G401 (cell line): ENCODE results near the gene B4GAT1. TPM values are rescaled to one million over a fixed set of nuclear protein-coding genes. Genes with fewer than 3 reads are reported as not detected.
"Not testable (repeated sequence)": the region's sequence is repeated elsewhere in the genome, so short reads cannot be mapped to it uniquely, and the experiment has no call there.

Source experiments
- DNase-seq: peaks from one replicate; pipeline ENCODE4 v3.0.0-alpha.2; 2015; ENCODE audit warnings: low spot score
- in situ Hi-C: cut with HindIII; loops from 2 replicates; pipeline ENCODE4 v1.10.0; 2016; ENCODE audit warnings: low sequenced_read_pairs, mixed read lengths
- total RNA-seq: library from RNA; depleted of rRNA; stranded (reverse); fragments of >200 nt; shearing (Covaris generic); gene quantifications from 2 replicates; pipeline ENCODE4 v1.2.3, GENCODE V29; 2014

The B4GAT1 gene
- total RNA-seq, 1 experiment from 2014 or later, result 22.2 TPM

DNA sequence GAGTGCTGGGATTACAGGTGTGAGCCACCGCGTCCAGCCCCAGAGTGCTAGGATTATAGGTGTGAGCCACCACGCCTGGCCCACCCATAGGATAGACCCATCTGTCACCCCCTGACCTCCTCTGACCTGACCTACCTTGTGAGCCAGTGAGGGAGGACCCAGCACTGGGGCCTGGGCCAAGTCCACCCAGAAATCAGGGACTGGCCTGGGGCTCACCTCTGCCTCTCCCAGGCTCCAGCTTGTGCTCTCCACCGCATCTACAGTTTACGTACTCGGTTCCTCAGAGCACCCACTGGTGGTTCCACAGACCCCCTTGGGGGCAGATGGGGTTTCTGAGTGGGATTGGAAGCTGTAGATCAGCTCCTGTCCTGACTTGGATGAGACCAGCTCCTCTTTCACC lies 17.7 kb upstream of the B4GAT1 start:
- no peak for DNase-seq
- in situ Hi-C loops, result no loop called here

DNA sequence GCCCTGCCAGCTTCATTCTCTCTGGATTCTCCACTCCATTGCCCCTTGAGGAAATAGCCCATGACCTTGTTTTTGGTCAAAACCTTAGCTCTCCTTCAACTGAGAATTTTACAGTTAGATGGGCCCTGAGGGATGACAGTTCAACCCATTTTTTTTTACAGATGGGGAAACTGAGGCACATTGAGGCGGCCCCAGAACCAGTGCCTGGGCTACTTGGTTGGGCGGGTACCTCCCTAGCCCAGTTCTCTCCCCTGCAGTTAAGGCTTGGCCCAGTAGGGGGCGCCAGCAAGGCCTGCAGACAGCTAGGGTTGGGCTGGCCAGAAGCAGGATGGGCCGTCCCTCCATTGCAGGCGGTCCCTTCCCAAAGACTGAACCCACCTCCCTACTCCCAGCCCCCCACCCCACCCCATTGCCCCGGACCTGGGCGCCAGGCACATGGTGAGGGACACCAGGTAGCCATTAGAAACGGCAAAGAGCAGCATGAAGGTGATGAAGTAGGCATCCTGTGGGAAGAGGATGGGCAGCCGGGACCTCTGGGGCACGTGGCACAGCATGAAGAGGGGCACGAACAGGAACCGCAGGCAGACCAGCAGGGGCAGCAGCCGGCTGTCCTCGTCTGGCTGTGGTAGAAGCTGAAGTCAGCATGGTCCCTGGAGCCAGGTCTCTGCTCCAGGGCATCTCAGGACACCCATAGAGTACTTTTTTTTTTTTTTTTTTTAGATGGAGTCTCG lies 16.5 kb upstream of the B4GAT1 start:
- DNase-seq, result peak; percentile 35
- in situ Hi-C loops, result no loop called here

DNA sequence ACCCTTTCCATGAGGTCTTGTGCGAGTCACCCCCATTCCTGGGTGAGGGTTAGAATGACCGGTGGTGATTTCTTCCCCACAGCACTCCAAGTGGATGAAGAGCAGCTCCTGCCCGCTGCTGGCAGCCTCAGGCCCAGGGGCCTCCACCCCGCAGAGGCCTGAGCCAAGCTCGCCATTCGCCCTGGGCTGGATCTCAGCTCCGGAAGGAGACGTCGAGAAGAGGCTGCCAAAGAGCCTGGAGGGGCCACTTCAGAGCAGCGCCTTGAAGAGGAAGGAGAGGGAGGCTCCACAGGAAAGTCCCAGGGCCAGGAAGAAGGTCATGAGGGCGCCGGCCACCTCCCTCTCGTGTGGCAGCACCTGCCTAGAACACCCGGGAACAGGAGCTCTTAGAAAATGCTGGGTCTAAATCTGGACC lies 15.8 kb upstream of the B4GAT1 start:
- in situ Hi-C loops, result no loop called here
- DNase-seq, result no peak

DNA sequence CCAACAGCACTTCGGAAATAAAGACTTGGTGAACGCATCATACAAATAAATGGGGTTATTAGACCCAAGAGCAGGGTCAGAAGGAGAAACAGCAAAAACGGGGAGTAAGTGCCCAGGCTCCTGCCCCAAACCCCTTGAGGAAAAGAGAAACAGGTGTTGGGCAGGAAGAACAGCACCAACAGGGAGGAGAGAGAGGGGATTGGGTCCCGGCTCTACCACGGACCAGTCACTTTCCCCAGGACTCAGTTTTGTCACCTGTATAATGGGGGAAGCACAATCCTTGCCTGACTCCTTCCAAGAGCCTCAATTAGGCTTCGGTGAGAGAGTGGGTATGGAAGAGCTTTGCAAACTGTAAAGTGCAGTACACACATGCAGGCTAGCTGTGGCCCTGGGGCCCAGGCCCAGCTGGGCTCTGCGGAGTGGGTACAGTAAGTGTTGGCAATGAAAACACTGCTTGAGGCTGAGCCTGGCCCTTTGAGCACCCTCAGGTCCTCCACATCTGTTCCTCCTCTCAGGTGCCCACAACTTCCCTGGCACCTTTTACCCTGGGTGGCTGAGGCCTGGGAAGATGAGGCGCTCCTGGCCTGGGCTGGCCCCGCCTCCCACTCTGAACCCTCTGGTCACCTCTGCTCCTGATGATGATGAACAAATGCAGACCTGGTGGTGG lies 15.2 kb upstream of the B4GAT1 start:
- in situ Hi-C loops, result no loop called here
- no peak for DNase-seq

DNA sequence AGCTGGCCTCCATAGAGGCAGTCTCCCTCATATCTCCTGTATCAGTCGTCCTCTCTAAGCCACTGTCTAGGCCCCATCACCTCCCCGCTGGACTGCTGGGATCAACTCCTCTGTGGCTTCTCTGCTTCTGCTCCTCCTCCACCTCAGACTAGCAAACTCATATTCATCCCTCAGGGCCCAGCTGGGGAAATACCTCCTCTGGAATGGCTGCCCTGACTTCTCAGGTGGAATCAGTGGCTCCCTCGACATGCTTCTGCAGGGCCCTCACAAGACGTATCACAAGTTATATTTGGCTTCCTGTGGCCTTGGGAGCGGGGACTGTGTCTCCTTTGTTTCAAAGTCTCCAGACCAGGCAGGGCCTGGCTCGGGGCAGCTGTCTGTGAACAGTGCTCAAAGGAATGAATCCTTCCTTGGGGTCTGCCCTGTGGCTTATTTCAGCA lies 14.1 kb upstream of the B4GAT1 start:
- in situ Hi-C loops, result no loop called here
- DNase-seq, result no peak

DNA sequence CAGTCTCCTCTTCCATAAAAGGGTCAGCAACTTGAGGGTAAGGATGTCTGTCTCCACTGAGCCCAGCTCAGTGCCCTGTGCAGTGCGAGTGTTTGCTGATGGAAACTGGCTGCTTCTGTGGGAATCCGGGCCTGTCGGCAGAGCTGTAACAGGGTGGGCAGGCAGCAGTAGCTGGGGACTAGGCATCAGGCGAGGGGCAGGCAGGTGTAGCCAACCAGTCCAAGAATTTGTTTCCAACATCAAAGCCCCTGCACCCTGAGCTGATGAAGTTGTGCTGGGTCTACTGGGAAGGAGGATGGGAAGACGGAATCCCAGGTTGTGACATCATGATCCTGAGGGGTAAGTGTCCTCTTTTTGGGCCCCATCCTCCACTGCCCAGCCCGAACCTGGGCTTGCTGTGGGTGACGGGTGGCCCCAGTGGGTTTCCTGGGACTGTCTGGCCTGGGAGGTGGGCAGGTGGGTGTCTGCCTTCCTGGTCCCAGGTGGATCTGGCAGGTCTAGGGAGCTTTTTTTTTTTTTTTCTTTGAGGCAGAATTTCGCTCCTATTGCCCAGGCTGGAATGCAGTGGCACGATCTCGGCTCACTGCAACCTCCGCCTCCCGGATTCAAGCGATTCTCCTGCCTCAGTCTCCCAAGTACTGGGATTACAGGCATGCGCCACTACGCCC lies 13.1 kb upstream of the B4GAT1 start:
- no peak for DNase-seq

DNA sequence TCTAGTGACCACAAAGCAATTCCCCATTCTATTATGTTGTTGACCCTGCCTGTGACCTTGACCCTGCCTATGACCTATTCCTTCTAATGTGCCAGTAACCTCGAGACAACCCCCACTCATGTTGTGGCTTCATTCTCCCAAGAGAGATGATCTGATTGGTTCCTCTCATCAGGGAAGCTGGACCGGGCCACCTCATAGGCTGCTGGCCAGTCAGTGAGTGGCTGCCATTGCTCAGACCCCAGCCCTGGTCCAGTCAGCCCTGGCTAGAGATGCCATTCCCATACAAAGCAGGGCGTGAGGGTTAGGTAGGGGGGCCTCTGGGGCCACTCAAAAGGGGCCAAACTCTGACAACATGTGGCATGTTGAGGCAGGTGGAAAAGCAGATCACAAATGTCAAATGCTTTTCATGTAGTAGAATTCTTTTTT lies 12.2 kb upstream of the B4GAT1 start:
- DNase-seq, result no peak
- in situ Hi-C loops, result no loop called here

More for the DNA sequence above, 13.1 kb upstream of the B4GAT1 start:
- in situ Hi-C loops, result no loop called here

DNA sequence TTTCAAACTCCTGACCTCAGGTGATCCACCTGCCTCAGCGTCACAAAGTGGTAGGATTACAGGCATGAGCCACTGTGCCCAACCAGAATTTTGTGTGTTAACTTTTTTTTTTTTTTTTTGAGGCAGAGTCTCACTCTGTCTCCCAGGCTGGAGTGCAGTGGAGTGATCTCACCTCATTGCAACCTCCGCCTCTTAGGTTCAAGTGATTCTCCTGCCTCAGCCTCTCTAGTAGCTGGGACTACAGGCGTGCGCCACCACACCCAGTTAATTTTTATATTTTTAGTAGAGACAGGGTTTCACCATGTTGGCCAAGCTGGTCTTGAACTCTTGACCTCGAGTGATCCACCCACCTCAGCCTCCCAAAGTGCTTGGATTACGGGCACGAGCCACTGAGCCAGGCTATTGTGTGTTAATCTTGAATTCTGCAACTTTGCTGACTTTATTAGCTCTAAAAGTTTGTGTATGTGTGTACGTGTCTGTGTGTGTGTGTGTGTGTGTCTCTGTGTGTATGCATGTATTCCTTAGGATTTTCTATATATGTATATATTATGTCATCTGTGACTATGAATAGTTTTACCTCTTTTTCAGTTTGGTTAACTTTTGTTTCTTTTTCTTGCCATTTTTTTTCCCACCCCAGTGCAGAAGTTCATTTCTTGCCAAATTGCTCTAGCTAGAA lies 3.3 kb upstream of the B4GAT1 start:
- DNase-seq, in situ Hi-C loops: not testable (repeated sequence)

DNA sequence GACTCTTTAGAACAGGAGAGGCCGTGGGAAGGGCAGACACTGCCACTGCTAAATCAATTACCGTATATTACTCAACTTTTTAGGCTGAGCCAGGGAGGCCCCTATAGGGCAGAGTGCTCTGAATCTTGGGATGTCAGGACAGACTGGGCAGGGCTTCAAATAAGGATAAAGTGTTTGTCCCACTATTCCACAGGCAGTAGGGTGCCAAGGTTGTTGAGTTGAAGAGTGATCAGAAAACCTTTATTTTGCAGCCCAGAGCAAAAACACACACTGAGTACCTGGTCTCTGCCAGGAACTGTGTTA lies 1.6 kb upstream of the B4GAT1 start:
- no peak for DNase-seq

DNA sequence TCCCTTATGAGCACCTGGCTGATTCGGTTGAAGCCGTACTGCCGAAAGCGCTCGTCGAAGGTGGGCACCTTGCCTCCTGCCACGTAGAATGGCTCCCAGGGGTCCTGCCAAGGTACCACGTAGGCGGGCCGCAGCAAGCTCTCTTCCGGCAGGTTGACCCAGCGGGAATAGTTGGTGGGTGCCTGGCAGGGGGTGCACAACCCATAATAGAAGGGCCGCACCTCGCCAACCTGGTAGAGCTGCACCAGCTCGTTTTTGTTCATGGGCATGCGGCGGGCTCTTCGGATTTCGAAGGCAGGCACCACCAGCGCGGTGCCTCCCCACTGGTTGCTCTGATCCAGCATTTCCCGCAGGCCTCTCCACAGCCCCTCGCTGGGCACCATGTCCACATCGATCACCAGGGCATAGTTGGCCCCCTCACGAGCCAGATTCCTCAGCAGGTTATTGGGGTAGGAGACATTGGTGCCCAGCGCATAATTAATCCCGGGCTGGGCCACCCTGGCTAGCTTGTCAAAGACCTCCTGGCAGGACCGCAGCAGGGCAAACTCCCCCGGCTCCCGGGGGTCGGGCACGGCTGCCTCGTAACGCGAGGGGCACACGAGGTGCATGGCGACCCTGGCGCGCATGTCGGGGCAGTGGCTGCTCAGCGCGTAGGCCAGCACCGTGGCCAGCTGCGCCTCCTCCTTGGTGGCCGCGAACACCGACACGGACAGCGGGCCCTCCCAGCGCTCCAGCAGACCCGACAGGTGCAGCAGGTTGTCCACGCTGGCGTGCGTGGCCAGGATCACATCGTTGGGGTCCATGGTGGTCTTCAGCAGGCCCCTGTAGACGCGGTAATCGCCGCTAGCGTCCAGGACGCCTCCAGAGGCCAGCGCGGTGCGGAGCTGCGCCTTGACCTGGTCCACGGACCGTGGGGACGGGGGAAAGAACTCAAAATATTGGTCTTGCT lies 679 bp downstream of the B4GAT1 start:
- peak; percentile 39 for DNase-seq
- in situ Hi-C loops, result no loop called here

More for the DNA sequence above, 1.6 kb upstream of the B4GAT1 start:
- in situ Hi-C loops, result no loop called here

DNA sequence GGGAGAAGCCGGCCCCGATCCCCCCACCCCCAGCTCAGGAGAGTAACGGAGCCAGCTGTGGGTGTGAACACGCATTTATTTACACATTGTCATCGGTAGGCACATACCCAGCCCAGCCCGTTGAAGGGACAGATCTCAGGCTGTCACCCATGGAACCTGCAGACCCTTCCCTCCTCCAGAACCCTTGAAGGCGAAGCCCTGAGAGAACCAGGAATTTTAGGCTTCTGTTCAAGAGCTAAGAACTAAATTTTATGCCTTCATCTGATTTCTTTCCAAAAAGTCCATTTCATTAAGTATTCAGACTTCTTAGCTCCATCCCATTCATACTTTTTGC lies 2.1 kb downstream of the B4GAT1 start:
- no peak for DNase-seq
- in situ Hi-C loops, result no loop called here

DNA sequence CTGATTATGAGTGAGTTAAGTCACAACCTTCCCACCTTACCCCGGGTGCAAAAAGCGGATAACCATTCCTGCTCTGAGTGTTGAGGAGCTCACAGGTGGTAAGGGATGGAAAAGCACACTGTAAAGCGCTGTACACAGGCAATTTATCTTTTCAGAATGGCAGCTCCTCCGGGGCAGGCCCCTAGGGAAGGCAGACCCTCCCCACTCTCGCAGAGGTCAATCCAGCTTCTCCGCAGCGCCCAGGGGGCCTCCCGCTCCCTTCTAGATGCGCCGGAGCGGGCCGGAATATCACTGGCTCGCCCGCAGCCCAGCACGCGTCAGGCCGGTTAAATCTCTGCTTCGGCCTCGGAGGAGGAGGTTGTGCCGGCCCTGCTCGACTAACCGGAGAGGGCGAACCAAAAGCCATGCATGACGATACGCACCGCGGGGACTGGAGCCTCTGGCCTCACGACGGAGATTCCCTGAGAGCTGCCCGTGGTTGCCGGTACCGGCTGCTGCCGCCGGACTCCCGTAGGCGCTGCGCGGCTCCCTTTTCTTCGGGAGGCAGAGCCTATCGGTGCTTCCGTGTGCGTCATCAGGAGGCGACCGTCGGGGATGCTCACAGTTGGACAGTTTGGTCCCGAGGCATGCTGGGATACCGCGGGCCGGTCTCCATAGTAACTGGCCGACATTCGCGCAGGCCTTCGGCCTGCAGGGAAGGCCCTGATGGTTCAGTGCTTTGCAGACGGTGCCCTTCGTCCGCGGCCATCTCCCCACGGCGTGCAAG lies 2.7 kb downstream of the B4GAT1 start, which contains the start of gene BRMS1:
BRMS1 (minus strand) TSS at position 555 of the 766 bp plus-strand sequence. CDS start 2,870 bp downstream, outside the sequence.
- peak; percentile 96 for DNase-seq
- in situ Hi-C loops, result no loop called here

DNA sequence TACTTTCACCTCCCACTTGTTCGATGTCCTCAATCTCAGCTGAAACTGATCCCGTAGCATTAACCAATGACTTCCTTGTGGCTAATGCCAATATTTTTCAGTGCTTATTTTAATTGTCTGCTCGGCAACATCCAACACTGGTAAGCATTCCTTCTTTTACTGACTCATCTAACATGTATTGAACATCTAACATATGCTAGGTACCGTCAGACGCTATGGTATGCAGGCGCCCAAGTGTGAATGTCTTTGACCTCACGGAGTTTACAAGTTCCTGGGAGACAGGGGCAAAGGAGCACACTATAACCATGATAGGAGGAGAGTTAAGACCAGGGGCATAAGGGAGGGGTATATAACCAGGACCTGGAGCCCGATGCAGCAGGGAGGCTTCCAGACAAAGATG lies 4.3 kb downstream of the B4GAT1 start:
- in situ Hi-C loops, result no loop called here
- no peak for DNase-seq

DNA sequence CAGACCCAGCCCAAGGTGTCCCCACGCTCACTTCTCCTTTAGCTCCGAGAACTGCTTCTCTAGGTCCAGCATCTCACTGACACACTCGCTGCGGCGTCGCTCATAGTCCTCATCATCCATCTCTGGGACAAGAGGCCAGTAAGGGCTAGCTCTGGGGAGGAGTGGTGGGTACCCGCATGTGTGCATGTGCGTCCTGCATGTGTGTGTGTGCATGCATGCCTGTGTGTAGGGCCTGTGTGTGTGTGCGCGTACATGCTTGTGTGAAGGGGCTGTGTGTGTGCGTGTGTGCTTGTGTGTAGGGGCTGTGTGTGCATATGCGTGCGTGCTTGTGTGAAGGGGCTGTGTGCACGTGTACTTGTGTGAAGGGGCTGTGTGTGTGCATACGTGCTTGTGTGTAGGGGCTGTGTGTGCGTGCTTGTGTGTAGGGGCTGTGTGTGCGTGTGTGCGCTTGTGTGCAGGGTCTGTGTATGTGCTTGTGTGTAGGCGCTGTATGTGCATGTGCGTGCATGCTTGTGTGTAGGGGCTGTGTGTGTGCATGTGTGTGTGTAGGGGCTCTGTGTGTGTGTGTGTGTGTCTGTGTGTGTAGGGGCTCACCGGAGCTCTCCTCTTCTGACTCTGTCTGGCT lies 5.8 kb downstream of the B4GAT1 start:
- DNase-seq, result no peak
- in situ Hi-C loops, result no loop called here

DNA sequence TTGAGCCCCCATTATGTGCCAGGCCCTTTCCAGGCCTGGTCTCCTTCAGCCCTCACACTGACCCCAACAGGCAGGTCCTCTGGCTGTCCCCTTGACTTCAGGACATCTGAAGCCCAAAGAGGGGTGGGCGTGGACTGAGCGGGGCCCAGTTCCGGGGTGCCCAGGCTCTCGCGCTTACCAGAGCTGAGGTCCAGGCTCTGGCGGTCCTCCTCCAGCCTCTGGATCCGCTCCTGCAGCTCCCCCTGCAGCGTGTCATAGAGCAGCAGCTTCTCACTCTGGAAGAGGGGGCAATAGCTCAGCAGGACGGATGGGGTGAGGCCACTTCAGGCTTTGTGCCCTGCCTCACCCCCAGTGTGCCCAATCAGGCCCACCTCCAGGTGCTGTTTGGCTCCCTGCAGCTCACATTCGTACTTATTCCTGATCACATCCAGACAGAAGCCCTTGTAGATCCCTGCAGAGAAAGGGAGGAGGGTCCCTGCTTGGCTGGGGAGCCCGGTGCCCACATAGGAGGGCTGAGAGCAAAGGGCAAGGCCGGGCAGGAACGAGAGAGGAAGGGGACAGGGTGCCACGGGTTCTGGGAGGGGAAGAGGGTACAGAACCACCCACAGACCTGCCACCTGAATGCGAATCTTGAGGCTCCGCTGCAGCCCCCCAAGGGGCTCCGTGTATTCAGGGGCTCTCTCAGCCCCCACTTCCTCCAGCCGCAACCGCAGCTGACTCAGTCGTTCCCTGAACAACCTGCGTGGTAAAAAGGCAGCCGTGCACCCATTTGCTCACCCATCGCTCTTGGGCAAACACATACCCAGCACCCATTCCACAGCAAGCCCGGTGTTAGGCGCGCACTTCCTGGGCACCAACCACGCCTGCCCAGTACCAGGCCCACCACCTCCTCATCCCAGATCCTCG lies 6.6 kb downstream of the B4GAT1 start:
- DNase-seq, result no peak
- in situ Hi-C loops, result no loop called here

DNA sequence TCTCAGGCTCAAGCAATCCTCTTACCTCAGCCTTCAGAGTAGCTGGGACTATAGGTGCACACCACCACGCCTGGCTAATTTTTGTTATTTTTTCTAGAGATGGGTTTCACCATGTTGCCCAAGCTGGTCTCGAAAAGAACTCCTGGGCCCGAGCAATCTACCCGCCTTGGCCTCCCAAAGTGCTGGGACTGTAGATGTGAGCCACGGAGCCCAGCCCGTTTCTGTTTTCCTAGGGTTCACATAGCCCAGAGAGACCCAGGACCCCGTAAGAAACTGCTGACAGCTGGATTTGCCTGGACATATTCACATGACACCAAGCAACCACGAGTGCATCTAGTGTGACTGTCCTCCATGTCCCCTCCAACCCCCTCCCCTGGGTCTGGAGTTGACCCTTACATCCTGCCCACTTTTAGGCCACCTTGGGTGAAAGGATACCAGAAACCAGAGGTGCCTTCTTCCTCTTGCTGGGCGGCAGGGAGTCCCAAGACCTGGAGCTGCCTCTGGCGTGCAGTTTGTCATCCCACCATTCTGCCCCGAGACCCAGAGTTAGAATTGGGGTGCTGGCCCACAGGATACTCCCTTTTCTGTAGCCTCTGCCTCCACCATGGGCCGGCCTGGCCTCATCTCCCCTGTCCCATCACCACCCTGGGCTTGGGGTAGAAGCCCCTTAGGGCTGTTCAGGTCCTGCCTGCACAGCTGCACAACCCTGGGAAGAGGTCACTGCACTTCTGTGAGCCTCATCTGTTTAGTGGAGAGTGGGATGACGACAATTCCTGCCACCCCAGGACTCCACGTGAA lies 7.5 kb downstream of the B4GAT1 start:
- no peak for DNase-seq
- in situ Hi-C loops, result no loop called here
